Activated T-cell treated with anti-CD3 and anti-CD28 coated beads, Interleukin-2, amount 50 U/mL, for 48 hours (primary cell): Measurements from ENCODE around the gene PIP4K2A.
A peak's percentile ranks its signal among the peaks of the same experiment; 100 is the strongest.

Experiments
- DNase-seq, 2 experiments: peaks; one replicate each; pipeline ENCODE4 v3.0.0-alpha.2; 2020

PIP4K2A gene

GRCh38 chr10:22662733-22663330 lies 51.5 kb downstream of the PIP4K2A start:
- no peak for DNase-seq

GRCh38 chr10:22659866-22660265 lies 54.5 kb downstream of the PIP4K2A start:
- DNase-seq = no peak

- no peak for DNase-seq
These were observed 55.5 kb downstream of the PIP4K2A start for GRCh38 chr10:22658745-22659410.

- no peak for DNase-seq
These were observed 56.7 kb downstream of the PIP4K2A start for GRCh38 chr10:22657566-22658225.

- DNase-seq = no peak
These were observed 57.4 kb downstream of the PIP4K2A start for GRCh38 chr10:22657024-22657423.

- DNase-seq = no peak
These were observed 58.3 kb downstream of the PIP4K2A start for GRCh38 chr10:22656036-22656435.

- no peak for DNase-seq
These were observed 58.9 kb downstream of the PIP4K2A start for GRCh38 chr10:22655312-22655981.

GRCh38 chr10:22652988-22653481 lies 61.3 kb downstream of the PIP4K2A start:
- DNase-seq = peak; percentile 61 to 67

GRCh38 chr10:22651276-22651980 lies 63.0 kb downstream of the PIP4K2A start:
- DNase-seq = peak in 1 of 2 experiments; percentile 67

- DNase-seq = no peak
These were observed 64.4 kb downstream of the PIP4K2A start for GRCh38 chr10:22649994-22650393.

- DNase-seq = peak; percentile 68 to 71
These were observed 65.0 kb downstream of the PIP4K2A start for GRCh38 chr10:22649390-22649841.

- DNase-seq = no peak
These were observed 65.8 kb downstream of the PIP4K2A start for GRCh38 chr10:22648547-22648961.

GRCh38 chr10:22647244-22647643 lies 67.1 kb downstream of the PIP4K2A start:
- DNase-seq = no peak

GRCh38 chr10:22646388-22646853 lies 68.0 kb downstream of the PIP4K2A start:
- DNase-seq = no peak

- no peak for DNase-seq
These were observed 70.2 kb downstream of the PIP4K2A start for GRCh38 chr10:22644222-22644621.

GRCh38 chr10:22643775-22644174 lies 70.6 kb downstream of the PIP4K2A start:
- DNase-seq = no peak

- DNase-seq = no peak
These were observed 71.3 kb downstream of the PIP4K2A start for GRCh38 chr10:22643116-22643515.

- no peak for DNase-seq
These were observed 72.6 kb downstream of the PIP4K2A start for GRCh38 chr10:22641743-22642142.

GRCh38 chr10:22640359-22640758 lies 74.0 kb downstream of the PIP4K2A start:
- DNase-seq = no peak

- no peak for DNase-seq
These were observed 75.5 kb downstream of the PIP4K2A start for GRCh38 chr10:22638863-22639262.

- DNase-seq = no peak
These were observed 76.9 kb downstream of the PIP4K2A start for GRCh38 chr10:22637491-22637890.

GRCh38 chr10:22635650-22636049 lies 78.7 kb downstream of the PIP4K2A start:
- no peak for DNase-seq
